SK-N-MC (cell line): Measurements from ENCODE around the gene MPIG6B.

Experiments used
- DNase-seq: peaks from one replicate; pipeline ENCODE4 v3.0.0-alpha.2; 2011; ENCODE audit warnings: low read depth, low spot score
- H3K27ac ChIP-seq: fragments of 200-600 bp; sonication (generic); 2 replicates; pipeline ENCODE4 v1.5.1; 2016; ENCODE audit warnings: mixed run types
- H3K36me3 ChIP-seq: fragments of 200-600 bp; sonication (generic); 2 replicates; pipeline ENCODE4 v1.6.1; 2017; ENCODE audit warnings: antibody characterized with exemption, low read length, mixed read lengths; ENCODE audit not compliant: insufficient read depth
- H3K4me3 ChIP-seq: fragments of 200-600 bp; sonication (generic); 2 replicates; pipeline ENCODE4 v1.5.1; 2016
- H3K9ac ChIP-seq: fragments of 200-600 bp; sonication (generic); 2 replicates; pipeline ENCODE4 v1.8.0; 2017; ENCODE audit warnings: mixed run types, mixed read lengths; ENCODE audit not compliant: insufficient read length
- H3K9me3 ChIP-seq: fragments of 200-600 bp; sonication (generic); 2 replicates; pipeline ENCODE4 v1.6.1; 2017; ENCODE audit warnings: low read depth, mild to moderate bottlenecking, antibody characterized with exemption, low read length, moderate library complexity, mixed read lengths
- EZH2 ChIP-seq: fragments of 200-600 bp; sonication (generic); IDR thresholded peaks from one replicate; pipeline ENCODE4 v1.6.1; 2017; ENCODE audit warnings: antibody characterized with exemption
- FOXP2 ChIP-seq: optimal IDR thresholded peaks from 2 replicates; pipeline ENCODE3; 2011; ENCODE audit warnings: mild to moderate bottlenecking, moderate library complexity; ENCODE audit not compliant: insufficient read depth; ENCODE audit errors: extremely low read length, control extremely low read depth
- POLR2AphosphoS5 ChIP-seq: IDR thresholded peaks from 2 replicates; pipeline ENCODE4 v1.6.1; 2012; ENCODE audit warnings: mild to moderate bottlenecking, low read depth, low read length, borderline replicate concordance

The MPIG6B gene

DNA sequence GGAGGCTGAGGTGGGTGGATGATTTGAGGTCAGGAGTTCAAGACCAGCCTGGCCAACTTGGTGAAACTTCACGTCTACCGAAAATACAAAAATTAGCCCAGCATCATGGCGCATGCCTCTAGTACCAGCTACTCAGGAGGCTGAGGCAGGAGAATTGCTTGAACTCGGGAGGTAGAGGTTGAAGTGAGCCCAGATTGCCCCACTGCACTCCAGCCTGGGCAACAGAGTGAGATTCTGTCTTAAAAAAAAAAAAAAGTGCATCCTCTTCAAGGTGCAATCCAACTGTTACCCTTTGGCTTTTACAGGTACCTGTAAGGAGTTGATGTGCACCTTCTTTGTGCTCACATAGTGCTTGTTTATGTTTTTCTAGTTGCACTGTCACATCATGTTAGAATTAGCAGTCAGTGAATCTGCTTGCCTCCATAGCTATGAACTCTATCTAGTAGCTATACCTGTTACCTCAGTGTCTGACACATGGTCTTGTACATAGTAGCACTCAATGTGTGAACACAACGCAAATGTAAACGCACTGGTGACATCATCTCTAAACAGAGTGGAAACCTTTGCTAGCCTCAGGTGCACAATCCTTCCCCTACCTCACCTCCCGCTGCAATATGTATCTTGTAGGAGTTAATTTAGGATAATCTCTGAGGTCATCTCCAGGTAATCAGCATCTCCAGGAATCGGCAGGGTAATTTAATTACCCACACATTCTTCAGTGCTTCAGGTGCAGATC, 26.3 kb downstream of the MPIG6B start:
- TF ChIP-seq FOXP2 = no peak
- TF ChIP-seq EZH2 = no peak
- TF ChIP-seq POLR2AphosphoS5 = no peak; the same call in 1 of the 2 replicates
- Histone ChIP-seq H3K4me3 (no peak overlapping the region), H3K36me3 (peaks cover 27% of the 10 kb centered on the region), H3K27ac (no peak overlapping the region), H3K9ac (no peak overlapping the region), H3K9me3 (no peaks in the 10 kb centered on the region)
- DNase-seq = no peak

DNA sequence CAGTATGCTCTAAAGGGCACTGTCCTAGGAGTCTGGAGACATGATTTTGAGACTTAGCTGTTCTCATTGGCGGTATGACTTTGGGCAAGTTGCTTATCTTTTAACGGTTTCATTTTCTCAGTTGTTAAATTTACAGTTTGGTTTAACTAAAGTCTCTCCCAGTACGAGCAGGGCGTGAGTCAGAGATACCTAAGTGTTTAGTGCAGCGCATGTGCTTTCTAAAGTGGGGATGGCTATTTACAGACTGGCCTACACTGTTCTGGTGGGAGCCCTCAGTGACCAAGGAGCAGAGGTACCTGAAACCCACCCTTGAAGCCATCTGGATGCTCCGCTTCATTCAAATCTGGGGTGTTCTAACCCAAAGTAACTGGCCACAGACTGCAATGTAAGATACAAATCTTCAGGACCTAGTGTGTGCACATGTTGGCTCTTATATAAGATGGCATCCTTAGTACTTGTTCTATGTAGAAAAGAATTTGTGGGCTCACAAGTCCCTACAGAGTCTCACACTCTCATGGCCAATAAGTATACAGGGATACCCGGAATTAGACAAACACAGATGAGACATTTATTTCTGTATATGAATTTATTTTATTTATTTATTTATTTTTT, 27.3 kb downstream of the MPIG6B start:
- Histone ChIP-seq H3K9me3 (no peaks in the 10 kb centered on the region), H3K36me3 (peaks cover 23% of the 10 kb centered on the region), H3K4me3 (no peak overlapping the region), H3K27ac (peak overlapping the region; percentile 6; the same call in 1 of the 2 replicates), H3K9ac (no peak overlapping the region)
- TF ChIP-seq FOXP2 (no peak), EZH2 (no peak), POLR2AphosphoS5 (no peak)
- no peak for DNase-seq

DNA sequence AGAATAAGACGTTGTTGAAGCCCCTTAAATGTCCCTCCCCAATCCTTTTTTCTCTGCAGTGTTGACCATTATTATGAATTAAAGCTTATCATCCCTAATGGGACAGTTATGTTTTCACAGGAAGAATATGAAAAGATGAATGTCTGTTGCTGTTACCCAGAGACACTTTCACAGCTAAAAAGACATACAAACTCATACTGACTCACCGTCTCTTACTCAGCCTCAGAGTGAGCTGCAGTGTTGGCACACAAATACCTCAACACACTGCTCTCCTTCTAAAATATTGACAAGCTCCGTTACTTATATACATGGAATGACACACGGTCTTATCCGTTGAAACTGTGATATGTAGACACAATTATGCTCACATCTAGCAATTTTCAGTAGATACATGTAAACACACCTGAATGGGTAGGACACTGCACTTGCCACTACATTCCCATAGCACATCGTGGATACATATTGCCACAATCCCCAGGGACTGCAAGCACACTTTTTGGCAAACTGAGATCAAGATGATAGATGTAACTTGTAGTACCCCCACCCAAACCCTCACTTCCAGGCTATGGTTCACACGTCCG, 29.7 kb downstream of the MPIG6B start:
- TF ChIP-seq POLR2AphosphoS5 = no peak
- no peak for TF ChIP-seq FOXP2
- TF ChIP-seq EZH2 = no peak
- H3K36me3 ChIP-seq = peaks cover 12% of the 10 kb centered on the region; the same call in 1 of the 2 replicates
- H3K9me3 ChIP-seq = no peaks in the 10 kb centered on the region
- H3K4me3 ChIP-seq = no peak overlapping the region
- DNase-seq = no peak
- no peak overlapping the region; the same call in 1 of the 2 replicates for H3K27ac ChIP-seq
- H3K9ac ChIP-seq = no peak overlapping the region

DNA sequence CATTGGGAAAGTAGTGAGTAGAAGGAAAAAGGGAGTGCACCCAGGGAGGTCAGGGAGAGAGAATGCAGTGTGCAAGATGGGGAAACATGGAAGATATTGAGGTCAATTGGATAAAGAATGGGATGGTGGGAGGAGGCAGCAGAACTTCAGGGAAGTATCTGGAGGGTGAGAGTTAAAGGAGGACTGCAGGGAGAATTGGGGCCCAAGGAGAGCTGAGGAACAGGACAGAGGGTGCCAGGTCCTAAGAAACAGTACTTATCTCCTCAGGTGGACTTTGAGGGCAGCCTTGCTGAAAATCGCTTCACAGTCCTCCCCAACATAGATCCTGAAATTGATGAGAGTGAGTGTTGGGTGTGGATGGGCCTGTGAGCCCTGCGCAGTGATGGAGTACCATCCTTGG, 35.1 kb downstream of the MPIG6B start:
- H3K4me3 ChIP-seq = no peak overlapping the region
- no peak overlapping the region for H3K9ac ChIP-seq
- no peaks in the 10 kb centered on the region for H3K9me3 ChIP-seq
- no peak overlapping the region for H3K27ac ChIP-seq
- DNase-seq = no peak
- H3K36me3 ChIP-seq = peaks cover 51% of the 10 kb centered on the region
- TF ChIP-seq EZH2 (no peak), FOXP2 (no peak), POLR2AphosphoS5 (no peak)

DNA sequence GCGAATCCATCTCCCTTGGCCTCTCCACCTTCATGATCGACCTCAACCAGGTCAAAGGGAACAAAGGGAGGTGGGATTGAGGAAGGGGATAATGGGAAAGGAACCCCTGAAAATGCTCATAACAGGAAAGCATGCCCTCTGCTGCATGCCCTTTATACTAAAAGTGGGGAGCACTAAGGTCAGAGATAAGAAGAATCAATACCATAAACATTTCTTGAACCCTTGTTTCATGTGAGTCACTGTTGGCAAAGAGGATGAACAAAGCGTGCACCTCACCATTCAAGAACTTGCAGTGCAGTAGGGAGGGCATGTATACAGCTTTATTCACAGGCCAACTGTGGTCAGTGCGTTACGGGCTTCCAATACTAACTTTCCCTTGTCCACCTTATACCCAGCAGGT, 37.6 kb downstream of the MPIG6B start:
- TF ChIP-seq EZH2 (no peak), POLR2AphosphoS5 (no peak), FOXP2 (no peak)
- H3K9ac ChIP-seq = no peak overlapping the region
- no peak overlapping the region for H3K4me3 ChIP-seq
- H3K27ac ChIP-seq = no peak overlapping the region
- no peaks in the 10 kb centered on the region for H3K9me3 ChIP-seq
- DNase-seq = no peak
- peaks cover 55% of the 10 kb centered on the region for H3K36me3 ChIP-seq

DNA sequence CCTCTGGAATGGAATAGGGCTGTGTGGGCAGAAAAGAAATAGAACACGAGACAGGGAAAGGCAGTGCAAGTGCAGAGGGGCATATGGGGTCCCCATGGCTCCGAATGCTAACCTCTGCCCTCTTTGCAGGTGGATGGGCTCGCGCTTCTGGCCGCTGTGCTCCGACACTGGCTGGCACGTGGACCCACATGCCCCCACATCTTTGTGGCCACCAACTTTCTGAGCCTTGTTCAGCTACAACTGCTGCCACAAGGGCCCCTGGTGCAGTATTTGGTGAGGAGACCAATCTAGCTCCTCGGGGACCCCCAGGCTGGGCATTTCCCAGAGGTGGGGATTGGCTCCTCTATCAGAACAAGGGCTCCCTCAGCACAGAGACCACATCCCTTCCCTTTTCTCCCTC, 38.2 kb downstream of the MPIG6B start:
- TF ChIP-seq EZH2 = no peak
- TF ChIP-seq FOXP2 = no peak
- no peak for TF ChIP-seq POLR2AphosphoS5
- no peak overlapping the region for H3K9ac ChIP-seq
- no peak overlapping the region for H3K4me3 ChIP-seq
- DNase-seq = no peak
- peaks cover 55% of the 10 kb centered on the region for H3K36me3 ChIP-seq
- H3K9me3 ChIP-seq = no peaks in the 10 kb centered on the region
- H3K27ac ChIP-seq = no peak overlapping the region

DNA sequence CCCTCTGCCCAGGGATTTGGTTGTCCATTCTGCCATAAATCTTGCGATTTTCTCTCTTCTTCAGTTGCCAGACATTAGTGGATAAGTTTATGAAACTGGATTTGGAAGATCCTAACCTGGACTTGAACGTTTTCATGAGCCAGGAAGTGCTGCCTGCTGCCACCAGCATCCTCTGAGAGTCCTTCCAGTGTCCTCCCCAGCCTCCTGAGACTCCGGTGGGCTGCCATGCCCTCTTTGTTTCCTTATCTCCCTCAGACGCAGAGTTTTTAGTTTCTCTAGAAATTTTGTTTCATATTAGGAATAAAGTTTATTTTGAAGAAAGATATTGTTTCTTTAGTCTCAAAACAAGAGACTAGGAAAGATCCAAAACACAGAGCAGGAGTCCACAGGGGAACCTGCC, 39.2 kb downstream of the MPIG6B start, which contains the start of gene SAPCD1:
SAPCD1 (plus strand) TSS at position 301 of the 400 bp plus-strand sequence. CDS start 399 bp downstream, outside the sequence.
- peak within 1 kb of the TSS; percentile 1; the same call in 1 of the 2 replicates for H3K27ac ChIP-seq

DNA sequence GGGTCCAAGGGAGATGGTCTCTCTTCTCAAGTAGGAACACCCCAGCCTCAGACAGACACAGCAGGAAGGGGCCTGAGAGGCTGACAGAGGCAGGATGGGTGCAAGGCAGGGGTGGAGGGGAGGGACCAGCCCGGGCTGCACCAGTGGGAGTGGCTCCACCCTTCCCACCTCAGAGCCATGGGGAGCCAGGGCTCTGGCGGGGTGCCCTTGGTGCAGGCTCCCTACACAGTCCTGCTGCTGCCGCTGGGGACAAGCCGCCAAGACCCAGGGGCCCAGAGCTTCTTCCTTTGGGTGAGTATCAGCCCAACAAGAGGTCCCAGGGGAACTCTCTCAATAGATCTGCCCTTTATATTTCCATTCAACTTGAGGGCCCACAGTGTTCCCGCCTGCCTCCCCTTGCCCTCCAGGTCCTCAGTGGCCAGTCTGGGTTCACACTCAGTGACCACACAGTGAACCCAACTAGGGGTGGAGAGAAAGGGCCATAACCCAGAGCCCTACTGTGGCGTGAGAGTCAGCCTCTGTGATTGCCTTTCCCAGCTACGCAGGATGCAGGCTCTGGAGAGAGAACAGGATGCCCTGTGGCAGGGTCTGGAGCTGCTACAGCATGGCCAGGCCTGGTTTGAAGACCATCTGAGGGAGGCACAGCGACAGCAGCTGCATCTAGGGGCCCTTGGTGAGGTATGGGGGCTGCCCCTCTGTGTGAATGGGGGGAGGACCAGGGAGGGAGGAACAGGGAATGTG, 39.9 kb downstream of the MPIG6B start:
- Histone ChIP-seq H3K4me3 (no peak overlapping the region), H3K36me3 (peaks cover 54% of the 10 kb centered on the region), H3K9ac (no peak overlapping the region), H3K9me3 (no peaks in the 10 kb centered on the region), H3K27ac (no peak overlapping the region)
- TF ChIP-seq FOXP2 (no peak), POLR2AphosphoS5 (no peak), EZH2 (no peak)
- no peak for DNase-seq

More for the DNA sequence above, 39.2 kb downstream of the MPIG6B start, which contains the start of gene SAPCD1:
- TF ChIP-seq FOXP2 (no peak), POLR2AphosphoS5 (no peak), EZH2 (no peak)
- Histone ChIP-seq H3K36me3 (peaks cover 55% of the 10 kb centered on the region), H3K9ac (no peak within 1 kb of the TSS), H3K4me3 (no peak within 1 kb of the TSS), H3K9me3 (no peaks in the 10 kb centered on the region)
- no peak for DNase-seq
